Caco-2 (cell line): ENCODE results near the gene PARVG. TPM values are rescaled to one million over a fixed set of nuclear protein-coding genes. Genes with fewer than 3 reads are reported as not detected.

ENCODE experiments used
- BruUV-seq: library from RNA; stranded (reverse); fragments of 400-500 nt; replicated peaks from 2 replicates; lab custom pipeline; 2021; lab: Mats Ljungman, UMichigan
- CTCF ChIA-PET: fragments of 300-600 bp; sonication (Branson Sonifier 250); formaldehyde crosslinking; loops from one replicate; lab custom pipeline; 2022; ENCODE audit warnings: antibody characterized with exemption; lab: Charles Lee
- POLR2A ChIA-PET: fragments of 300-600 bp; sonication (Branson Sonifier 250); formaldehyde crosslinking; loops from one replicate; lab custom pipeline; 2022; ENCODE audit warnings: antibody characterized with exemption; lab: Charles Lee
- DNase-seq, 2 experiments: peaks; one replicate each; pipeline versions ENCODE4 v3.0.0 to v3.0.0-alpha.2; 2020 to 2022
- H3K27me3 ChIP-seq: replicated peaks from 2 replicates; pipeline ENCODE4 v1.6.0; 2011; ENCODE audit warnings: low read length; ENCODE audit not compliant: control insufficient read depth, insufficient read depth
- H3K36me3 ChIP-seq: 2 replicates; pipeline ENCODE4 v1.5.1; 2011; ENCODE audit warnings: low read length; ENCODE audit not compliant: control insufficient read depth, insufficient read depth
- H3K4me1 ChIP-seq: fragments of 250-450 bp; sonication (Bioruptor Pico); 2 replicates; pipeline ENCODE4 v1.5.1; 2020; ENCODE audit warnings: mild to moderate bottlenecking
- H3K4me3 ChIP-seq: 2 replicates; pipeline ENCODE4 v1.5.1; 2011; ENCODE audit warnings: low read depth, mild to moderate bottlenecking, control low read depth, low read length
- H3K9me3 ChIP-seq: fragments of 250-450 bp; sonication (Bioruptor Pico); 2 replicates; pipeline ENCODE4 v1.5.1; 2020; ENCODE audit warnings: mild to moderate bottlenecking, moderate library complexity
- H3K27ac Mint-ChIP-seq: one replicate; pipeline ENCODE4 v1.8.0; 2022; ENCODE audit warnings: mixed read lengths; ENCODE audit not compliant: unreplicated experiment
- H3K27me3 Mint-ChIP-seq: one replicate; pipeline ENCODE4 v1.8.0; 2022; ENCODE audit warnings: mixed read lengths; ENCODE audit not compliant: insufficient read depth, unreplicated experiment
- H3K36me3 Mint-ChIP-seq: one replicate; pipeline ENCODE4 v1.8.0; 2022; ENCODE audit warnings: mild to moderate bottlenecking, mixed read lengths; ENCODE audit not compliant: insufficient read depth, unreplicated experiment
- H3K4me1 Mint-ChIP-seq: one replicate; pipeline ENCODE4 v1.8.0; 2022; ENCODE audit warnings: low read depth, mixed read lengths; ENCODE audit not compliant: unreplicated experiment
- H3K4me3 Mint-ChIP-seq: one replicate; pipeline ENCODE4 v1.8.0; 2022; ENCODE audit warnings: mild to moderate bottlenecking, moderate library complexity, mixed read lengths; ENCODE audit not compliant: unreplicated experiment
- H3K9me3 Mint-ChIP-seq: one replicate; pipeline ENCODE4 v1.8.0; 2022; ENCODE audit warnings: mixed read lengths; ENCODE audit not compliant: unreplicated experiment
- CTCF ChIP-seq, 2 experiments: fragments of 200-600 bp in 1 of 2; IDR thresholded peaks; 1 replicate in 1 of 2; 2 replicates in 1 of 2; pipeline versions ENCODE4 v1.5.1 to v1.8.0; 2011 to 2022; ENCODE audit warnings: antibody characterized with exemption in 1 of 2, control low read depth in 1 of 2, inconsistent platforms in 1 of 2, low read depth in 1 of 2, low read length in 1 of 2, mild to moderate bottlenecking in 1 of 2, moderate library complexity in 1 of 2; ENCODE audit not compliant: insufficient read depth in 1 of 2, severe bottlenecking in 1 of 2, unreplicated experiment in 1 of 2
- intact Hi-C: fragments of 100-400 bp; cut with micrococcal nuclease; formaldehyde crosslinking; loops from one replicate; pipeline ENCODE4 v1.10.0; 2022; ENCODE audit not compliant: unreplicated experiment
- total RNA-seq: library from RNA; stranded (reverse); gene quantifications from 2 replicates; pipeline ENCODE4 v1.2.3, GENCODE V29; 2022

PARVG gene
- total RNA-seq, 1 experiment from 2014 or later = not detected

DNA sequence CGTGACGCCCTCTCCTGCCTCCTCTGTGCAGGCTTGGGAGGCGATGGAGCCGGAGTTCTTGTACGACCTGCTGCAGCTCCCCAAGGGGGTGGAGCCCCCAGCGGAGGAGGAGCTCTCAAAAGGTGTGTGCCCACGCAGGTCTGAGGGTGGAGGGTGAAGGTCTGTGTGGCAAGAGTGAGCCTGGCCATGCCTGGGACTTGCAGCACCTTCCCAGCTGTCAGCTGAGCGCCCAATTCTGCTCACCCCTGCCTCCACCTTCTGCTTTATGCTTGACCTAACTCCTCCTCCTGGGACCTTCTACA lies 2.5 kb downstream of the PARVG start:
- intact Hi-C loops = no loop called here
- no peaks in the 10 kb centered on the region for H3K9me3 Mint-ChIP-seq
- H3K4me1 ChIP-seq = no peaks in the 10 kb centered on the region
- no peak overlapping the region for H3K4me3 ChIP-seq
- DNase-seq = no peak
- ChIA-PET POLR2A (no interaction called here), CTCF (no interaction called here)
- H3K27me3 Mint-ChIP-seq = peaks cover 14% of the 10 kb centered on the region
- H3K36me3 Mint-ChIP-seq = no peaks in the 10 kb centered on the region
- no peak overlapping the region for H3K27ac Mint-ChIP-seq
- H3K9me3 ChIP-seq = no peaks in the 10 kb centered on the region
- no peaks in the 10 kb centered on the region for H3K4me1 Mint-ChIP-seq
- H3K27me3 ChIP-seq = peaks cover 1% of the 10 kb centered on the region; the same call in 1 of the 2 replicates
- H3K36me3 ChIP-seq = no peaks in the 10 kb centered on the region
- H3K4me3 Mint-ChIP-seq = no peak overlapping the region
- no TSS peak for BruUV-seq
- no peak for TF ChIP-seq CTCF (IDR thresholded peaks at IDR 0.05; ENCODE audit: insufficient read depth in 1 of 2, low read depth in 1 of 2, low read length in 1 of 2, severe bottlenecking in 1 of 2, unreplicated experiment in 1 of 2)

DNA sequence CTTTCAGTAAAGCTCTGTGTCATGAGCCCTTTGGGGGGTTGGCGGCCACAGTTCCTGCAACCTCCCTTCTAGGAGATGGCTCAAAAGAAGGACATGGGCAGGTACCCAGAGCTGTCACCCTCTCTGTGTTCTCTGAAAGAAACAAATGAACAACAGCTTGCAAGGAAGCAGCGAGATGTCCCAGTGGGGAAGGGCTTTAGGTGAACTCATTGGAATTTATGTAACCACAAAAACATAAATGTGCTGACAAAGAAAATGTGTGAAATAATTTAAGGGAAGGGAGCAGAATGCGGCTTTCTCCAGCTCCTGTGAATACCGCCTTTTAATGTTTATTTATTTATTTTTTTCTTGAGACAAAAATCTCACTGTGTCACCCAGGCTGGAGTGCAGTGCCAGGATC lies 3.3 kb downstream of the PARVG start:
- Histone ChIP-seq H3K36me3 (no peaks in the 10 kb centered on the region), H3K4me3 (no peak overlapping the region), H3K9me3 (no peaks in the 10 kb centered on the region), H3K4me1 (no peaks in the 10 kb centered on the region), H3K27me3 (peaks cover 1% of the 10 kb centered on the region; the same call in 1 of the 2 replicates)
- H3K4me1 Mint-ChIP-seq = no peaks in the 10 kb centered on the region
- ChIA-PET CTCF (no interaction called here), POLR2A (no interaction called here)
- no peaks in the 10 kb centered on the region for H3K9me3 Mint-ChIP-seq
- H3K27ac Mint-ChIP-seq = no peak overlapping the region
- peaks cover 12% of the 10 kb centered on the region for H3K27me3 Mint-ChIP-seq
- no peak overlapping the region for H3K4me3 Mint-ChIP-seq
- intact Hi-C loops = no loop called here
- no TSS peak for BruUV-seq
- no peak for TF ChIP-seq CTCF (IDR thresholded peaks at IDR 0.05; ENCODE audit: insufficient read depth in 1 of 2, low read depth in 1 of 2, low read length in 1 of 2, severe bottlenecking in 1 of 2, unreplicated experiment in 1 of 2)
- no peaks in the 10 kb centered on the region for H3K36me3 Mint-ChIP-seq
- no peak for DNase-seq

DNA sequence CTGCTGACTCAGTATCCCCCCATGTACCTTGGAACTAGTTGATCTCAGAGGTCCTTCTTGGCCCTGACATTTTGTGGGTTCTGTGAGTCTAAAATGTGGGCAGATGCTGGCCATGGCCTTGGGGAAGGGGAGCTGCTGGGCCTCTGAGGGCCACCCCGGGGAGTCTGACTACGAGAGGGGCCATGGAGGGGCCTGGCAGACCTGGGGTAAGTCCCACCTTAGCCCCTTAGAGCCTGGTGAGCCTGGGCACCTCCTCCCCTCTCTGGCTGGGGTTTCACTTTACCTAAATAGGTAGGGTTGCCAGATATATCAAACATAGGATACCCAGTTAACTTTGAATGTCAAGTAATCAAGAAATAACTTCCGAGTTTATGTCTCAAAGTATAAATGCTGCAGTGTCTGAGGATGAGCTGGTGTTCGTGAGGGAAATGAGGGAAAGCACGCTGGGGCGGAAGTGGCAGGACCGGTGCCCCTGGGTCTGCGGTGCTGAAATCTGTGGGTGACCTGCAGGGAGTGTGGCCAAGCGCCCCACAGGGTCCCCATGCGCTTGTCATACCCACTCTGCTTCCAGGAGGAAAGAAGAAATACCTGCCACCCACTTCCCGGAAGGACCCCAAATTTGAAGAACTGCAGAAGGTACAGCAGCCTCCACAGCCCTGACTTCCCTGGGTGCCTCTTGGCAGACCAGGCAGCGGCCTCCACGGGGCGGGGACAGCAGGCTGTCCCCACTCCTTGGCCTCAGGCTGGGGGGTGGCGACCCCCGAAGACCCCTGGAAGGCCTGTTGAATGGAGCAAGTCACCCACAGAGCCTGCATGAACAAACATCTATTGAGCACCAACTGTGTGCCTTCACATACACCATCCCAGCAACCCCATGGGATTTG lies 4.8 kb downstream of the PARVG start:
- POLR2A ChIA-PET = no interaction called here
- intact Hi-C loops = no loop called here
- Mint-ChIP-seq H3K27me3 (peaks cover 12% of the 10 kb centered on the region), H3K27ac (no peak overlapping the region), H3K4me1 (no peaks in the 10 kb centered on the region), H3K4me3 (no peak overlapping the region), H3K9me3 (no peaks in the 10 kb centered on the region), H3K36me3 (no peaks in the 10 kb centered on the region)
- H3K9me3 ChIP-seq = no peaks in the 10 kb centered on the region
- H3K4me3 ChIP-seq = no peak overlapping the region
- DNase-seq = no peak
- BruUV-seq = no TSS peak
- TF ChIP-seq CTCF (IDR thresholded peaks at IDR 0.05; ENCODE audit: insufficient read depth in 1 of 2, low read depth in 1 of 2, low read length in 1 of 2, severe bottlenecking in 1 of 2, unreplicated experiment in 1 of 2) = no peak
- H3K4me1 ChIP-seq = no peaks in the 10 kb centered on the region
- no peaks in the 10 kb centered on the region for H3K36me3 ChIP-seq
- H3K27me3 ChIP-seq = peaks cover 1% of the 10 kb centered on the region; the same call in 1 of the 2 replicates
- CTCF ChIA-PET = no interaction called here
